HG02870 (cell line): ENCODE results near the gene HOXA9.

Source experiments
- ATAC-seq: cut with Tn5 transposase; IDR thresholded peaks from one replicate; pipeline ENCODE4 v1.9.1; 2021; ENCODE audit warnings: mild to moderate bottlenecking, moderate library complexity; ENCODE audit not compliant: unreplicated experiment

HOXA9 gene

GRCh38 chr7:27166531-27167505 is 1.5 kb upstream of the HOXA9 start:
- ATAC-seq = no peak

- ATAC-seq = no peak
Observed at GRCh38 chr7:27165996-27166530, 726 bp upstream of the HOXA9 start.

- ATAC-seq = no peak
Observed at GRCh38 chr7:27164367-27165088, 809 bp downstream of the HOXA9 start.

GRCh38 chr7:27164045-27164366 is 1.3 kb downstream of the HOXA9 start:
- ATAC-seq = no peak

GRCh38 chr7:27163288-27164044 is 1.9 kb downstream of the HOXA9 start:
- ATAC-seq = no peak

- ATAC-seq = no peak
Observed at GRCh38 chr7:27162561-27163287, 2.6 kb downstream of the HOXA9 start.

GRCh38 chr7:27161721-27162560 is 3.4 kb downstream of the HOXA9 start:
- ATAC-seq = no peak

- ATAC-seq = no peak
Observed at GRCh38 chr7:27161214-27161720, 4.1 kb downstream of the HOXA9 start.

GRCh38 chr7:27160546-27161213 is 4.7 kb downstream of the HOXA9 start:
- peak; percentile 66 for ATAC-seq

- no peak for ATAC-seq
Observed at GRCh38 chr7:27160145-27160545, 5.2 kb downstream of the HOXA9 start.

- no peak for ATAC-seq
Observed at GRCh38 chr7:27159266-27160144, 5.8 kb downstream of the HOXA9 start.

- no peak for ATAC-seq
Observed at GRCh38 chr7:27158436-27159265, 6.7 kb downstream of the HOXA9 start.

- ATAC-seq = no peak
Observed at GRCh38 chr7:27157702-27158431, 7.5 kb downstream of the HOXA9 start.

GRCh38 chr7:27156916-27157701 is 8.2 kb downstream of the HOXA9 start:
- ATAC-seq = no peak

GRCh38 chr7:27156508-27156898 is 8.8 kb downstream of the HOXA9 start, which contains the start of gene HOXA7:
HOXA7 (minus strand) TSS chr7:27156675; CDS start chr7:27156545, 130 bp downstream.
- no peak for ATAC-seq
